Left lung (tissue), 10 donors: ENCODE measurements around the gene MAU2. TPM values are rescaled to one million over a fixed set of nuclear protein-coding genes. Genes with fewer than 3 reads are reported as not detected.
"Not testable (repeated sequence)": the region's sequence is repeated elsewhere in the genome, so short reads cannot be mapped to it uniquely, and the experiment has no call there.

Source experiments
- ATAC-seq: fragments of 200-7000 bp; cut with Tn5 transposase; one replicate; pipeline ENCODE4 v1.9.1; 2020; ENCODE audit warnings: moderate library complexity
- DNase-seq, 4 donors: peaks; one replicate each; pipeline ENCODE4 v3.0.0-alpha.2; 2013 to 2020
- H3K27ac ChIP-seq, 2 donors: fragments of 200-600 bp; sonication (generic) in 1 of 2; one replicate each; pipeline versions ENCODE4 v1.5.0 to v1.8.0; 2020 to 2021
- H3K27me3 ChIP-seq, 2 donors: fragments of 200-600 bp; sonication (generic) in 1 of 2; one replicate each; pipeline versions ENCODE4 v1.5.0 to v1.8.0; 2020 to 2021
- H3K36me3 ChIP-seq, 2 donors: fragments of 200-600 bp; sonication (generic) in 1 of 2; one replicate each; pipeline versions ENCODE4 v1.5.0 to v1.8.0; 2020 to 2021
- H3K4me1 ChIP-seq, 2 donors: fragments of 200-600 bp; one replicate each; pipeline ENCODE4 v1.8.0; 2021
- H3K4me3 ChIP-seq, 2 donors: fragments of 200-600 bp; sonication (generic) in 1 of 2; one replicate each; pipeline versions ENCODE4 v1.5.0 to v1.8.0; 2020 to 2021; ENCODE audit warnings: mild to moderate bottlenecking in 1 of 2
- H3K9me3 ChIP-seq, 2 donors: fragments of 200-600 bp; sonication (generic) in 1 of 2; one replicate each; pipeline versions ENCODE4 v1.5.0 to v1.8.0; 2020 to 2021
- intact Hi-C, 2 donors: fragments of 100-400 bp; cut with DNase I; formaldehyde crosslinking; loops; one replicate each; pipeline versions ENCODE4 v1.11.2 to v1.14.2; 2022
- polyA plus RNA-seq, 6 donors: library from polyadenylated mRNA; unstranded; fragments of 120-200 nt; gene quantifications; one replicate each; pipeline ENCODE4 v1.2.1, GENCODE V29; 2013; ENCODE audit not compliant: insufficient read length in 6 of 6
- total RNA-seq, 2 donors: library from RNA; stranded (reverse); fragmentation: NEBNext Ultra II Directional; extraction: Animal tissue kit (Norgen Biotek cat#: 25700); gene quantifications; one replicate each; pipeline ENCODE4 v1.2.1, GENCODE V29; 2021
- TF ChIP-seq, protein P1 (sequence below), 2 donors: fragments of 200-600 bp; sonication (generic) in 1 of 2; IDR thresholded peaks; one replicate each; pipeline versions ENCODE4 v1.5.0 to v1.8.0; 2021; ENCODE audit warnings: antibody characterized with exemption in 2 of 2
- donor health status: DM: no; HTN: yes; CAD: no.
- donor health status: DM: no; HTN: no; CAD: no.

The MAU2 gene
- total and polyA plus RNA-seq, 8 donors, result 46.7 to 80.3 (median 65.3) TPM

DNA sequence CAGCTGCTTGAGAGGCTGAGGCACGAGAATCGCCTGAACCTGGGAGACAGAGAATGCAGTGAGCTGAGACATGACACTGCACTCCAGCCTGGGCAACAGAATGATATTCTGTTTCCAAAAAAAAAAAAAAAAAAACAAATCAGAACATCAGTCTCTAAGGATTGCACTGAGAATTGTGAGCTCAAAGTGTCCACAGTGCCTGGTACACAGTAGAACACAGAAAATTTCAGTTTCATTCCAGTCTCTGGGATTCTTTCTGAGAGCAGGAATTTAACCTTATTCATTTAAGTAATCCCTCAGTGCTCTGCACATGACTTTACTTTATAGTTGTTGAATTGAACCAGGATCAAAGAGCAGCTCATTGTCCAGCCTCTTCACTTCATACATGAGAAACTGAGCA is 58.9 kb downstream of the MAU2 start:
- Histone ChIP-seq H3K27me3 (no peaks in the 10 kb centered on the region), H3K4me1 (peaks cover 4 to 68% of the 10 kb centered on the region in 2 donors)

DNA sequence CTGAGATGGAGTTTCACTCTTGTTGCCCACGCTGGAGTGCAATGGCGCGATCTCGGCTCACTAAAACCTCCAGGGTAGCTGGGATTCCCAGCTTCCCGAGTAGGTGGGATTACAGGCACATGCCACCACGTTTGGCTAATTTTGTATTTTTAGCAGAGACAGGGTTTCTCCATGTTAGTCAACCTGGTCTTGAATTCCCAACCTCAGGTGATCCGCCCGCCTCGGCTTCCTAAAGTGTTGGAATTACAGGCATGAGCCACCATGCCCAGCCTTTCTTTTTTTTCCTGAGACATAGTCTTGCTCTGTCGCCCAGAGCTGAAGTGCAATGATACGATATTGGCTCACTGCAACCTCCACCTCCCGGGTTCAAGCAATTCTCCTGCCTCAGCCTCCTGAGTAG is 59.7 kb downstream of the MAU2 start:
- DNase-seq, H3K9me3 ChIP-seq, ATAC-seq, intact Hi-C loops, H3K27me3 ChIP-seq, H3K36me3 ChIP-seq, H3K4me3 ChIP-seq: not testable (repeated sequence)
- H3K27ac ChIP-seq, result peak overlapping the region in 1 of 2 donors; percentile 20
- H3K4me1 ChIP-seq, result peaks cover 4 to 68% of the 10 kb centered on the region in 2 donors

More for the DNA sequence above, 58.9 kb downstream of the MAU2 start:
- DNase-seq, result no peak
- no peak overlapping the region for H3K4me3 ChIP-seq
- no peaks in the 10 kb centered on the region for H3K36me3 ChIP-seq
- H3K27ac ChIP-seq, result no peak overlapping the region
- intact Hi-C loops, result no loop called here
- TF ChIP-seq, protein P1, sequence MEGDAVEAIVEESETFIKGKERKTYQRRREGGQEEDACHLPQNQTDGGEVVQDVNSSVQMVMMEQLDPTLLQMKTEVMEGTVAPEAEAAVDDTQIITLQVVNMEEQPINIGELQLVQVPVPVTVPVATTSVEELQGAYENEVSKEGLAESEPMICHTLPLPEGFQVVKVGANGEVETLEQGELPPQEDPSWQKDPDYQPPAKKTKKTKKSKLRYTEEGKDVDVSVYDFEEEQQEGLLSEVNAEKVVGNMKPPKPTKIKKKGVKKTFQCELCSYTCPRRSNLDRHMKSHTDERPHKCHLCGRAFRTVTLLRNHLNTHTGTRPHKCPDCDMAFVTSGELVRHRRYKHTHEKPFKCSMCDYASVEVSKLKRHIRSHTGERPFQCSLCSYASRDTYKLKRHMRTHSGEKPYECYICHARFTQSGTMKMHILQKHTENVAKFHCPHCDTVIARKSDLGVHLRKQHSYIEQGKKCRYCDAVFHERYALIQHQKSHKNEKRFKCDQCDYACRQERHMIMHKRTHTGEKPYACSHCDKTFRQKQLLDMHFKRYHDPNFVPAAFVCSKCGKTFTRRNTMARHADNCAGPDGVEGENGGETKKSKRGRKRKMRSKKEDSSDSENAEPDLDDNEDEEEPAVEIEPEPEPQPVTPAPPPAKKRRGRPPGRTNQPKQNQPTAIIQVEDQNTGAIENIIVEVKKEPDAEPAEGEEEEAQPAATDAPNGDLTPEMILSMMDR (IDR thresholded peaks at IDR 0.05), result no peak
- ATAC-seq, result no peak
- H3K9me3 ChIP-seq, result no peaks in the 10 kb centered on the region

DNA sequence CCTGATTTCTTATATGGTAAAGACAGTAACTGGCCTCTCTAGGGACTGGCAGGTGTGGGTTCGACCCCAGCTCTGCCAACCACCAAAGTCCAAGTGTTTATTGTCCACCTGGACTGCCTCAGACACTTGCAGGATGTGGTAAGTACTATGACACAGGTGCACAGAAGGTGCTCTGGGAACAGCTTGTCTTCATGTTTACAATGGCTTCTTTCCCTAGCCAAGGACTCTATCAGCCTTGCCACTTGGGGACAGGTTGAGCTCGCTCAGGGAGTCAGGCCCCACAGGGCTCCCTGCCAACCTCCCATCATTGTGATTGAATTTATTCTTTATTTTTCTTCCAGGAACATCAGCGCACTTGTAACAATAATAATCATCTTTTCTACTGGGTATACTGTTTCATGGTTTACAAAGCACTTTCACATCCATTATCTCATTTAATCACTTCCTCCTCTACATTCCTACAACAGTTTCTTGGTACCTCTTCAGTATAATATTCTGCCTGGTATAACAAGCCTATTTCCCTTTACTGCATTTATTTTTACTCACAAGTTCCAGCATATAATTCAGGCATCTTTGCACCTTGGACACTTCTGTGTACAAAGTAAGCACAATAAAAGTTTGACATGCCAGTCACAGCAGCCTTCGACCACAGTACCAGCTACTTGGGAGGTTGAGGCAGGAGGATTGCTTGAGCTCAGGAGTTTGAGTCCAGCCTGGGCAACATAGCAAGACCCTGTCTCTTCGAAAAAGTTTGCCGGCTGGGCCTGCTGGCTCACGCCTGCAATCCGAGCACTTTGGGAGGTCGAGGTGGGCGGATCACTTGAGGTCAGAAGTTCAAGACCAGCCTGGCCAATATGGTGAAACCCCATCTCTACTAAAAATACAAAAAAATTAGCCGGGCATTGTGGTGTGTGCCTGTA is 60.6 kb downstream of the MAU2 start:
- intact Hi-C loops, result no loop called here
- Histone ChIP-seq H3K27me3 (no peaks in the 10 kb centered on the region), H3K4me3 (no peak overlapping the region), H3K9me3 (no peaks in the 10 kb centered on the region), H3K36me3 (no peaks in the 10 kb centered on the region), H3K4me1 (peaks cover 4 to 59% of the 10 kb centered on the region in 2 donors), H3K27ac (peak overlapping the region; percentile 20)
- TF ChIP-seq, protein P1 (IDR thresholded peaks at IDR 0.05), result no peak
- DNase-seq (no peak), ATAC-seq (peak; percentile 4)

DNA sequence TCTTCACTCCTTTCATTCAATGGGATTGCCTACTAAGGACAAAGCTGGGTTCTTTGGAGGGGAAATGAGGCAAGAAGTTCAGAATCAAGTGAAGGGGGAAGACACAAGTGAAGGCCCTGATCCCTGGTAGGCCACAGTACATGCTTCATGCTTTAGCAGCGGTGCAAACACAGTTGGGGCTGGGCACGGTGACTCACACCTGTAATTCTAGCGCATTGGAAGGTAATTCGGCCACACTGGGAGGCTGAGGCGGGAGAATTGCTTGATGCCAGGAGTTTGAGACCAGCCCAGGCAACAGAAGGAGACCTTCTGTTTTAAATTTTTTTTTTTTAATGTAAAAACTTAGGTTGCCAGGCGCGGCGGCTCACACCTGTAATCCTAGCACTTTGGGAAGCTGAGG is 61.5 kb downstream of the MAU2 start:
- TF ChIP-seq, protein P1 (IDR thresholded peaks at IDR 0.05), result no peak
- Histone ChIP-seq H3K4me3 (no peak overlapping the region), H3K36me3 (no peaks in the 10 kb centered on the region), H3K27ac (no peak overlapping the region), H3K4me1 (peaks cover 8 to 66% of the 10 kb centered on the region in 2 donors), H3K9me3 (no peaks in the 10 kb centered on the region), H3K27me3 (no peaks in the 10 kb centered on the region)
- DNase-seq (no peak), ATAC-seq (no peak)
- intact Hi-C loops, result no loop called here

DNA sequence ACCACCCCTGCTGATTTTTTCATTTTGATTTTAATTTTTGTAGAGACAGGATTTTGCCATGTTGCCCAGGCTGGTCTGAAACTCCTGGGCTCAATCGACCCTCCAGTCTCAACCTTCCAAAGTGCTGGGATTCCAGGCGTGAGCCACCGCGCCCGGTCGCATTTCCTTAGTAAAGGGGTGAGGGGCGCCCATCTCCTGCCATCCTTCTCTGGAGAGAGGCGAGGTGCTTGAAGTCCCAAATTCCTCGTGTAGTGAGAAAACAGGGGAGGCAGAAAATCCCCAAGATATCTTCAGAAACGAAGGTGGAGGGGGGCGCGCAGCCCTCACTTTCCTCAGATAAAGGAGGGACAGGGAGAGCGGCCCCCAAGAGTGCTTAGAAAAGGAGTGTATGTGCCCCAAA is 63.9 kb downstream of the MAU2 start:
- peak overlapping the region; percentile 43 to 84 for H3K4me3 ChIP-seq
- H3K27ac ChIP-seq, result peak overlapping the region; percentile 71 to 95
- DNase-seq, result no peak
- no peaks in the 10 kb centered on the region for H3K36me3 ChIP-seq
- no peaks in the 10 kb centered on the region for H3K27me3 ChIP-seq
- H3K9me3 ChIP-seq, result no peaks in the 10 kb centered on the region
- TF ChIP-seq, protein P1 (IDR thresholded peaks at IDR 0.05), result no peak
- intact Hi-C loops, result no loop called here
- peaks cover 22 to 66% of the 10 kb centered on the region in 2 donors for H3K4me1 ChIP-seq
- no peak for ATAC-seq
